HG02642 (cell line): ENCODE data around the gene LHX5.
"Not testable (repeated sequence)": the region's sequence is repeated elsewhere in the genome, so short reads cannot be mapped to it uniquely, and the experiment has no call there.

ENCODE experiments used
- ATAC-seq: cut with Tn5 transposase; IDR thresholded peaks from one replicate; pipeline ENCODE4 v1.9.1; 2021; ENCODE audit warnings: mild to moderate bottlenecking; ENCODE audit not compliant: unreplicated experiment, poor library complexity

LHX5 gene

DNA sequence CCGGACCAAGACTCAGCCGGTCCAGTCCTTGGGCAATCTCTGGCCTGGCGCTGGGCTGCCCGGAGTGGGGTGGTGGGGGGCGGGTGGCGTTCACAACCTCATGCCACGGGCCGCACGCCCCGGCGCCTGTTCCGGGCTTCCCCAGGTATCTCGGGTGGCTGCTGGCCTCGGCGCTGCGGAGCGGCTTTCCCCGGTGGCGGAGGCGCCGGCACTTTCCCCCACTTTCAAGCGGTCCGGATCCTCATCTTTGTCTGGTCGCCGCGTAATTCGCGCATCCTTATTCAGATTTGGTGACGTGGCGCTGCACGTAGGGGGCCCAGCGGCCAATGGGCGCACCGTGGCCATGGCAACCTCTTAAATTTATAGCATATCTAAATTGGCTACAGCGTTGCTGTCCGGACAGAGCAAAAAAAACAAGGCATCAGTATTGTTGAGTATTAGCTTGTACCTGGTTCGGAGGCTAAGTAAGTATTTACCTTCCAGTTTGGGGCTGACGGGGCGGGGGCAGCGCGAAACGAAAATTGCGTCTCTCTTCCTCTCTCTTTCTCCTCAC, at the start of gene LHX5:
TSS of gene LHX5 (minus strand) at position 253 of the 553 bp plus-strand sequence. CDS start 373 bp downstream, outside the sequence.
- no peak for ATAC-seq

DNA sequence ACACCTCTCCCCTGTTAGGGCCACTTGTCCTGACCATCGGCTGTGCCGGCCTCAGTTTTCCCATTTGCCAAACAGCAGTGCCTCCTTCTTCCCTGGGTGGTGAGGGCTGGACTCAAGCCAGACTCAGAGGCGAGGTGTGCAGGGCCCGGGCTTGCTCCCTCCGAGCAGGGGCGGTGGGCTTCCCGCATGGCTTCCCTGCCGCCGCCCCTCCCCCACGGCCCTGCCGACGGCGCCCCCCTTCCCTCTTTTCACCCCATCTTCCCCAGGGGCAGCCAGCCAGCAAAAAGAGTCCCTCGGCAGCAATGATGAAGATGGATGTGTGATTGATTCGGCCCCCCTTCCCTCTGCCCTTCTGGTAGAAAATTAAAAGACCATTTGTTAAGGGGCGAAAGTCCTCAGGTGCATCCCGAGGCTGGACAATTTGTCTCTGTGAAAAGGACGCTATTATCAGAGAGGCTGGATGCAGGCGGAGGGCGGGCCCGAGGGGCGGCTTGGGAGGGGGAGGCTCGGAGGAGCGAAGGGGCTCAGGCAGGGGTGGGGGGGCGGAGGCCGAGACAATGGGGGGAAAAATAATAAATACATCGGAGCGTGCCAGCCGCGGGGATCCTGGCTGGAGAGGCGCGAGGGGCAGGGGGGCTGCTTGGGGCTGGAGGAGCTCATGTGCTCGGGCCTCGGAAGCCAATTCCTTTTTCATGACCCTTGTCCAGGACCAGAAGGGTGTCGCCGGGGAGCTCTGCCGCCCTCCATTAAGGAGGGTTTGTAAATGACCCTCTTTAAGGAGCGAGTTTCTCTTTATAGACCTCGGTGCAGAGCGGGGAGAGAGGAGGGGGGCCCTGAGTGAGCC, 48.0 kb upstream of the LHX5 start:
- no peak for ATAC-seq

DNA sequence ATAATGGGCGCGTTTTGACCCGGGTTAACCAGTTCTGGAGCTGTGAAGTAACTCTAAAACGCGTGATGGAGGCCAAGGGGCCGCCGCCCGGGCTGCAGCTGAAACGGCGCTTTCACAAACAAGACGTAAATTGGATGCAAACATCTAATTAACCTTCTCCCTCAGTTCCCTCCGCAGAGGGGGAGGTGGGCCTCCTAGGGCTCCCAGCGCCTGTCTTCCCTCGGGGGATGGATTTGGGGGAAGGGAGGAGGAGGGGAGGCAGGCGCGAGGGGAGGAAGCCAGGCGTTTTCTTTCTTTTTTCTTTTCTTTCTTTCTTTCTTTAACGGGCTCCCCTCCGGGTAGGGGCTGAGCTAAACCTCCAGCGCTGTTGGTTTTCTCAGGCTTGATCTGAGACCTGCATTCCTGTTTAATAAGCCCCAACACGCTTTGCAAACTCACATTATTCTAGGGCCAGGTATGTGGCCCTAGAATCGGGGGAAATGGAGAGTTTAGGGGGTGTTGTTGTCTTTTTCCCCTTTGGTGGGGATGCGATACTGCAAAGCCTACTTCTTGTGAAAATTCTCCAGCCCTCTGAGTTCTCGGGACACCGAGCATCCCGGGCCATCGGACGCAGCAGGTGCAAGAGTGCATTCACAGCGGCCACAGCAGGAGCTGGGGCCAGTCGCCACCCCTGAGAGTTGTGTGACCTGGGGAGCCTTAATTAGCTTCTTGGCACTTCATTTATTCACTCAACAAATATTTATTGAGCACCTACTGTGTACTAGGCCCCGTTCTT, 43.6 kb upstream of the LHX5 start:
- no peak for ATAC-seq

DNA sequence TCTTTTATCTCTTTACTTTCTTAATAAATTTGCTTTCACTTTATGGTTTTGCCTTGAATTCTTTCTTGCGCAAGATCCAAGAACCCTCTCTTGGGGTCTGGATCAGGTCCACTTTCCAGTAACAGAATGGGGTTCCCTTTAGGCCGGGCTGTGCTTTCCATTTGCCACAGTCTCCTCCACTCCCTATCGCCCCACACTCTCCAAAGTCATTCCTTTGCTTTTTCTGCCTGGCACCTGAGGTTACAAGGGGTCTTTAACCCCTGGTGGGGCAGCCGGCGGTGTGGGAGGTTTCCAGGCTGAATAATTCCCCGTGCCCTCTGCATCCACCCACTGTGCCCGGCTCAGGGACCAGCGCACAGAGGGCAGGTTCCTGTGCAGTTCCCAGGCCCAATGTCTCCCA, 42.9 kb upstream of the LHX5 start:
- no peak for ATAC-seq

DNA sequence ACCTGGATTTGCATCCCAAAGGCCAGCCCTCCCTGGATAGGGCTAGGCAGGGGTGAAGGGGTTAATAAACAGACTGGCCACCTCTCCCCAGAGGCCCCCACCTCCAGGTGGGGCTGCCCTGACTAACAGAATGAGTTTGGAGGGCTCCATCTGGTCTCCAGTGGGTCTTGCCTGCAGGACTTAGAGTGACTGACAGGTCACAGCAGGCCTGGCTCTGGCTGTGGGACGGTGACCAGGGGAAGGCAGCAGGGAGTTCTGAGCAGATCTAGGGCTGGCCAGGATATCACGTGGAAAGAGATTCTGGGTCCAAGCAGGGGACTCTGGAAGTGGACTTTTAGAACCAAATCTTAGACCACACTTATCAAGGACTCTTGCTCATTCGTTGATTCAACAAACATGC, 40.9 kb upstream of the LHX5 start:
- no peak for ATAC-seq

DNA sequence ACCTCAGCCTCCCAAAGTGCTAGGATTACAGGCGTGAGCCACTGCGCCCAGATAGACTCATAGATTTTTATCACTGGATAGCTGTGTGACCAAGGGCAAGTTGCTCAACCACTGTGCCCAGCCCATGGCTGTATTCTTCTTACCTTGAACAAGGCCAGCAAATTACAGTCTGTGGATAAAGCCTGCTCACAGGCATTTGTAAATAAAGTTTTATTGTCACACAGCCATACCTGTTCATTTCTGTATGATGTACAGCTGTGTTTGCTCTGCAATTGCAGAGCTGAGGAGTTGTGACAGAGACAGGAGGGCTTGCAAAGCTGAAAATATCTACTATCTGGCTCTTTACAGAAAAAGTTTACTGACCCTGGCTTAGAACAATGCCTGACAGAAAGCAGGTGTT, 35.2 kb upstream of the LHX5 start:
- ATAC-seq = no peak

DNA sequence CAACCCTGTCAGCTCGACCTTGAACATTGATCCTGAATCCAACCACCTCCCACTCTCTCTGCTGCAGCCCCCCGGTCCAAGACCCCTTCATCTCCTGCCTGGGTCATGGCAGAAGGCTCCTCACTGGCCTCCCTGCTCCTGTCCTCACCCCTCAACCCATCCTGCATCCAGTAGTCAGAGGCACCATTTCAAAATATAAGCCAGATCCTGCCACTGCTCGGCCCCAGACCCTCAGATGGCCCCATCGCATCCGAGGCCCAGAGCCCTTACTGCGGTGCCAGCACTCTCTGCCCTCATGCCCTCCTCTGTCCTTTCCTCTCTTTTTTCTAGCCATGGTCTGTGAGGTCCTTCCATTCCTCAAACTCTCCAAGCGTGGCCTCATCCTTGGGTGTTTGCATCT, 34.3 kb upstream of the LHX5 start:
- ATAC-seq = no peak

DNA sequence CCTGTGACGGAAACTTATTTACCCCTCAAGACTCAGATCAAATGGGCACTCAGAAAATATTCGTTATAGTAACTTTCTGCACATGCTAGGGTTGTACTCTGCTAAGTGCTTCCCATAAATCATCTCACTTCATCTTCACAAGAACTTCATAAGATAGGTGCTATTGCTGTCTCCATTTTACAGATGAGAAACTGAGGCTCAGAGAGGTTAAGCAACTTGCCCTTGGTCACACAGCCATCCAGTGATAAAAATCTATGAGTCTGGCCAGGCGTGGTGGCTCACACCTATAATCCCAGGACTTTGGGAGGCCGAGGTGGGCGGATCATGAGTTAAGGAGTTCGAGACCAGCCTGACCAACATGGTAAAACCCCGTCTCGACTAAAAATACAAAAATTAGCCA, 33.2 kb upstream of the LHX5 start:
- no peak for ATAC-seq

DNA sequence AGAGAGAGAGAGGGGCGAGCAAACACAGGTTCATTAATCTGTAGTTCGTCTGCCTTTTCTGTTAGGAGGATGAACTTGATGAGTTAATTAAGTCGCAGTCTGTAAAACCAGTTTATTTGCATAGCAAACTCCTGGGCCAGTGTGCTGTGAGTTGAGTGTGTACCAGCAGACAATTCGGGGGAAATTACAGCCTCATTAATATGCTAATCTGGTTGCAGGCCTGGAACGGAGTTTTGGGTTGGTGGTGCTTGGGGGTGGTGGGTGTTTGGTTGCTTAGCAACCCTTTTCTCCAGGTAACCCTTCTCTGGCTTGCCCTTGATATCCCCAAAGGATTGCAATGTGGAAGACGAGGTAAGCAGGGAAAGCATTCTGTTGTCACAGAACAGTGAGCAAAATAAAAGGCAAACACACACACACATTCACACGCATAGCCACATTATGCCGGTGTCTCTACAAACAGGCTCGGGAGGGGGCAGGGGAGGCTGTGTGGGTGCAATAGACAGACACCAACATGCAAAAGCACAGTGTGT, 29.2 kb upstream of the LHX5 start:
- ATAC-seq = no peak

DNA sequence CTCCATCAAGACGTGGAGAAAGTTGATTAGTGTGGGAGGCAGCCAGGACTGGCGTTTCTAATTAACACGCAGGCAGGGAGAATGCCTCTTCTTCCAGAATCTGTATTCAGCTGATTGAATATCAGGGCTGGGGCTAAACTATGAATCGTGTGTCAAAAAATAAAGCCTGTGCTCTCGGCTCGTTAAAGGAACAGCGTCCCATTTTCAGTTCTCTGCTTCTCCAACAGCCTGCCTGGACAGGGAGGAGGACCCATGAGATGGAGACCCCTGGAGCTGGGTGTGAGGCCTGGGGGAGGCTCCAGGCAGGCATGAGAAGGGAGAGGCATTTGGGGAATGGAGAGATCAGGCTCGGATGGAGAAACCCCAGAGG, 28.6 kb upstream of the LHX5 start:
- ATAC-seq = no peak

DNA sequence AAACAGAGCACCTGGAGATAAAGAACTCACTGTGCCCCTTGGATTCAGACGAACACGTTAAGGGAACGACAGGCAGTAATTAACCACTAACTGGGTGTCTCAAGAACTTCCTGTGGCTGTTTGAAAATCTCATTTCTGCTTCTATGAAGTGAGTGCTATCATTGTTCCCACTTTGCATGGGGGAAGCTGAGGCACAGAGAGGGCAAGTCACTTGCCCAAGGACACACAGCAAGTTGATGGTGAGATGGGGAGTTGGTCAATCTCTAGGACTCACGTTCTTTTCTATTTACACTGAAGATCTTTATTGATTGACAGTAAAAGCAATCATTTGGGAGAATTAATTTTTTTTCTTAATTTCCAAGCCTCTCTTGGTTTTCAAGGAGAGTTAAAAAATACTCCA, 26.8 kb upstream of the LHX5 start:
- ATAC-seq = no peak

DNA sequence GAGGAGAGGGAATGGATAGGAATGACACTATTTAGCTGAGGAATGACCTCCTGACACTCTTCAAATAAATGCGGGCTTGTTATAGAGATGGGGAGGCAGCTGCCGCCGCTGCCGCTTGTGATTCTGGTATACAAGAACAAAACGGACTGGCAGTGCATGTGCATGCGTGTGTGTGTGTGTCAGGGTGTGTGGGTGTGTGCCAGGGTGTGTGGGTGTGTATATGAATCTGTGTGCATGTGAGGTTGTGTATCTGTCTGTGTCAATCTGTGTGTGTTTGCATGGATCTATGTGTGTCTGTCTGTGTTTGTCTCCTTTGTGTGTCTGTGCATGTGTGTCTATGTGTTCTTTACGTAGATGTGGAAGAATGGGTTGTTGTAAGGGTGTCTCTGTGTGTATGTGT, 26.0 kb upstream of the LHX5 start:
- no peak for ATAC-seq

DNA sequence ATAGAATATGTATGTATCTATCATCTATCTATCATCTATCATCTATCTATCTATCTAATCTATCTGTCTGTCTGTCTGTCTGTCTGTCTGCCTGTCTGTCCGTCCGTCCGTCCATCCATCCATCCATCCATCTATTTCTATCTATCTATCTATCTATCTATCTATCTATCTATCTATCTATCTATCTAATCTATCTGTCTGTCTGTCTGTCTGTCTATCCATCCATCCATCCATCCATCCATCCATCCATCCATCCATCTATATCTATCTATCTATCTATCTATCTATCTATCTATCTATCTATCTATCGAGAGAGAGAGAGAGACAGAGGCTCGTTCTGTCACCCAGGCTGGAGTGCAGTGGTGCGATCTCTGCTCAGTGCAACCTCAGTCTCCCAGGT, 24.3 kb upstream of the LHX5 start:
- not testable (repeated sequence) for ATAC-seq

DNA sequence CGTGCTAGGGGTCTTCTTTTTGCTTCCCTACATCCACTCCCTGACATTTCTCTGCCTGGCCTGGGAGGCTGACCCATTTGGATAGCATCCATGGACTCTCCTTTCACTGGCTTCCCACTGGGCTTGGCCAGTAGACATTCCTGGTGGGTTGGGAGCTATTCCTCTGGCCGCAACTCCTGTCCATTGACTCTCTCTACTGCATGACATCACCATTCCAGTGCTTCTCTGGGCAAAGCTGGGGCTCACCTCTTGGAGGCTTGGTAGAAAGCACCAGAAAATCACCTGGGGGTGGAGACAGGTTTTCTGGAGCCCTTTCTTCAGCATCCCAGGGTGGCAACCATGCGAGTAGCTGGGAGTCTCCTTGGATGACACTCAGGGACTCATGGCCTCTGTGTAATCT, 16.7 kb upstream of the LHX5 start:
- ATAC-seq = no peak

DNA sequence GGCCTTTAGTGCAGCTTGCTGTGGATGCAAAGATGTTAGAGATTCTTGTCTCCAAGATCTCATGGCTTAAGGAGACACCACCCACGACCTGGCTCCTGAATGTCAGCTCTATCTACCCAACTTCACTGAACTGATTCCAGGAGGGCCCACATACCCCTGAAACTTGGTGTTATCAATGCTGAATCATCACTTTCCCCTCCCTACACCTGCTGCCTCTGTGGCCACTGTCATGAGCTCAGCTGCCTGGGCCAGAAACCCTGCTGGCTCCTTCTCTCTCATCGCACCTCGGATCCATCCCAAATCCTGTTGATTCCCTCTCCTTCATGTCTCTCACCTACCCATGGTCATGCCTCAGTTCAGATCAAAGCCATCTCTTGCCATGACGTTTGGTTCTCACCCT, 15.1 kb upstream of the LHX5 start:
- ATAC-seq = no peak

DNA sequence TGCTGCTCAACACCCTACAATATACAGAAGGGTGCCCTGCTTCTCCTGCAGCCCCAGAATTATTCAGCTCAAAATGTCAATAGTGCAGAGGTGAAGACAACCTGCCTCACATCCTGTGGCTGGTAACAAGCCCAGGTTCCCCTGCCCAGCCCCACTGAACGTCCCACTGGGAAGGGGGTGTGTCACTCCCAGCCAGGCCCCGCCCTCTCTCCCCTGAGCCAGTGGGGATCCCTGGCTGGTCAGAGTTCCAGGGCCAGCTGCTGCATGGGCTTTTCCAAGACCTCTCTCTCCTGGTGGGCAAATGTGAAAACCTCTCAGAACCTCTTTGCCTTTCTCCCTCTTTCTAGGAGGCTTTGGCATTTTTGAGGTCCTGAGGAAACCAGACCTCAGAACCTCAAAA, 13.7 kb upstream of the LHX5 start:
- ATAC-seq = no peak

DNA sequence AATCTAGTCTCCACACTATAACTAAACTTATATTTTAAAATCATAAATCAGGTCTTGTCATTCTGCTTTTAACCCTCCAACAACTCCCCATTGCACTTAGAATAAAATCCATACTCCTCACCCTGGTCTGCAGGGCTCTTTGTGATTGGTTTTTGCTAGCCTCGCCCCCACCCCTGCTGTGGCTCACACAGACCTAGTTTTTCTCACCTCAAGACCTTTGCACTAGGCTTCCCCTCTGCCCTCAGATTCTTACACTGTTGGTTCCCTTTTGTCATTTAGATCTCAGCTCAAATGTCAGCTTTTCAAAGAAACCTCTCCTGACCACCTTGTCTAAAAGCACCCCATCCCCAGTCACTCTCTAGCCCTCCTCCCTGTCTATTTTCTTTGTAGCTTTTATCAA, 10.7 kb upstream of the LHX5 start:
- ATAC-seq = no peak

DNA sequence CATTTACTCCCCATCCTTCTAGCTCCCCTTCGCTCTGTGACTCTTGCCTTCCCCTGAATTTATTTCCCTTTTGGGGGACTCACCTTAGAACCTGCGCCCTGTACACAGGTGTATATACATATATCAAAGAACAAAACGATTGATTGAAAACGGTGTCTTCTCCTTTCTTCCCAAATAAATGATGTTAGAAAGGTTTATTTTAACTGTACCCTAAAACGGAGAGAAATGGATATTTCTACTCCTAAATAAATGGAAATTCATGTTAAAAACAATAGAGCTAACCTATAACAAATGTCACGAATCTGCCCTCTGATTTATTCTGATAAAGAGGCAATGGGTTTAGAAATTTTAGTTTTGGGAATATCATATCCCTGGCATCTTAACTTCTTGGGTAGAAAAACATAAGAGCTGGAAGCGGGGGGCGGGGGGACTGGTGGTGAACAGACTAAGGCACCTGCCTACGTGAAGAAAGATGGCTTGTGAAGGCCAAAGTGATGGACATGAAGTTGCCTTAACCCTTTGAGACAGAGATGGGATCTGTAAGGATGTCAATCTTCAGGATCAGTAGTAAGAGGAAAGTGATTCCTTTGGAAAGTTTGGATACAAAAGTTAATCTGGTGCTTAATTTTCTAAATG, 8.8 kb upstream of the LHX5 start:
- ATAC-seq = no peak

DNA sequence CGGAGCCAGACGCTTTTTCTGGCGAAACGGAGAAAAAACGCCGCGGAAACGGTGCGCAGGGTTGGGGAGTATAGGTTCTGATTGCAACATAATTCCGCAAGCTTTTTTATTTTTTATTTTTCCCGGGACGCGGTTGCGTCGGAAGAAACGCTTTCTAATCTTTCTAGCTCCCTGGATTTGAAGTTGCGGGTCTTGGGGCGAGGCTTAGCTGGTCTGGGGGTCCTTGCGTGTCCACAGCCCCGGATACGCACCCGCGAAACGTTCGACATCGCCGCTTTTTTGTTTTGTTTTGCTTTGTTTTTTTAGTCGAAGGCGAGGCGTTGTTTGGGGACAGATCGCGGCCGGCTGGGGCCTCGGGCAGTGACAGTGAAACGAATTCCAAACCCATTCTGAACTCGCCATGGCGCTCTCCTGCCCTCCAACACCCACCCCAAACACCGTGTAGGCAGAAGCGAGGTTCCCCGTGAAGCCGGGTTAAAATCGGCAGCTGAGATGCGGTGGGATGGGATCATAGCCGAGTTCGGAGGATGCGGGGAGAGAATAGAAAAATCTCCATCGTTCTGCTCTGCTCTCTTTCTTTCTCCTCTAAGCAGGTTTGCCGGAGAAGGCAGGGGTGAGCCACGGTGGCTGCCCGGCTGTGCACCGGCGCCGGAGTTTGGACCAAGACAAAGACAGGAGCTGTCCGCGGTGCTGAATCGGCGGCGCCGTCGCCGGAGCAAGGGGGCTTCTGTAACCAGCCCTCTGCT, 8.1 kb upstream of the LHX5 start:
- ATAC-seq = no peak

DNA sequence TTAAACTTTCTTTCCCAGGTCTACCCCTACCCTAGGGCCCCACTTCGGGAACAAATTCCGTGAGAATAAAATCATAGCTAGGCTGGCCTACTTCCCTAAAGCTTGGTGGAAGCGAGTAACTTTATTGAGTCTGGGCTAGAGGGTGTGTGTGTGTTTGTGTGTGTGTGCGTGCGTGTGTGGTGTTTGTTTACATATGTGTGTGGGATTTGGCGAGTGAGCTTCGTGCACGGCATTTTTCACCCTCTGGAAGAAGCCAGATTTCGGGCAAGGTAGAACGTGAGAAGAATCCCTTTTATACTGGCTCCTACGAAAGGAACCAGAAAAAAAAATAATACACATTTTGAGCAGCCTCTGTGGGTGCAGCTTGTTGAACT, 7.5 kb upstream of the LHX5 start:
- ATAC-seq = no peak
